DOHH2 (cell line): Measurements from ENCODE around the gene KCNK6.

ENCODE experiments used
- CTCF ChIP-seq: fragments of 200-600 bp; sonication (generic); IDR thresholded peaks from one replicate; pipeline ENCODE4 v1.5.1; 2014; ENCODE audit warnings: antibody characterized with exemption, mild to moderate bottlenecking, low read depth, low read length; ENCODE audit not compliant: poor library complexity, severe bottlenecking
- EZH2phosphoT487 ChIP-seq: fragments of 200-600 bp; sonication (generic); IDR thresholded peaks from 2 replicates; pipeline ENCODE4 v1.6.1; 2017; ENCODE audit warnings: borderline replicate concordance, mild to moderate bottlenecking, antibody characterized with exemption, low read length, moderate library complexity, mixed read lengths

- TF ChIP-seq CTCF = no peak
- TF ChIP-seq EZH2phosphoT487 = no peak
Measured at GRCh38 chr19:38359242-38360021, 39.8 kb downstream of the KCNK6 start.
